Stimulated activated naive CD8-positive, alpha-beta T cell treated with anti-CD3 and anti-CD28 coated beads, Interleukin-15, Interleukin-2, amounts not matched to agents 100 U/mL and 50 U/mL, for 24 hours (primary cell): ENCODE measurements around the gene SNX1.
A peak's percentile ranks its signal among the peaks of the same experiment; 100 is the strongest.

Experiments
- ATAC-seq: fragments of 150-1000 bp; cut with Tn5 transposase; one replicate; pipeline ENCODE4 v1.10.0; 2021
- DNase-seq: peaks from one replicate; pipeline ENCODE4 v3.0.0; 2021

The SNX1 gene

GRCh38 chr15:64146885-64147681 lies 51.3 kb downstream of the SNX1 start:
- DNase-seq: no peak
- no peak for ATAC-seq

- ATAC-seq: no peak
These were observed 52.4 kb downstream of the SNX1 start for GRCh38 chr15:64148168-64148567.

GRCh38 chr15:64148581-64148980 lies 52.8 kb downstream of the SNX1 start:
- ATAC-seq: no peak

More at GRCh38 chr15:64148168-64148567, 52.4 kb downstream of the SNX1 start:
- no peak for DNase-seq

GRCh38 chr15:64149424-64149823 lies 53.6 kb downstream of the SNX1 start:
- DNase-seq (peak; percentile 40), ATAC-seq (no peak)

More at GRCh38 chr15:64148581-64148980, 52.8 kb downstream of the SNX1 start:
- no peak for DNase-seq

- no peak for DNase-seq
- no peak for ATAC-seq
These were observed 54.3 kb downstream of the SNX1 start for GRCh38 chr15:64149893-64150578.

- DNase-seq (no peak), ATAC-seq (no peak)
These were observed 56.1 kb downstream of the SNX1 start, which contains the start of gene SNX22 for GRCh38 chr15:64151727-64152506. SNX22 (plus strand) TSS chr15:64151731; CDS start chr15:64151776, 45 bp downstream.

GRCh38 chr15:64152507-64153387 lies 57.0 kb downstream of the SNX1 start:
- ATAC-seq (no peak), DNase-seq (peak; percentile 26)

- ATAC-seq (peak; percentile 89), DNase-seq (peak; percentile 96)
These were observed 57.9 kb downstream of the SNX1 start for GRCh38 chr15:64153480-64154367.

GRCh38 chr15:64155802-64156651 lies 60.2 kb downstream of the SNX1 start:
- DNase-seq: no peak
- no peak for ATAC-seq

- ATAC-seq: no peak
- DNase-seq: no peak
These were observed 61.0 kb downstream of the SNX1 start for GRCh38 chr15:64156652-64157331.

- no peak for ATAC-seq
- no peak for DNase-seq
These were observed 61.9 kb downstream of the SNX1 start for GRCh38 chr15:64157599-64158125.

- DNase-seq (no peak), ATAC-seq (no peak)
These were observed 62.8 kb downstream of the SNX1 start for GRCh38 chr15:64158363-64159134.

GRCh38 chr15:64161688-64162477 lies 66.1 kb downstream of the SNX1 start:
- ATAC-seq: no peak

GRCh38 chr15:64162478-64162868 lies 66.7 kb downstream of the SNX1 start:
- ATAC-seq (peak; percentile 25), DNase-seq (no peak)

More at GRCh38 chr15:64161688-64162477, 66.1 kb downstream of the SNX1 start:
- no peak for DNase-seq

- ATAC-seq: peak; percentile 95
- peak; percentile 98 for DNase-seq
These were observed 67.3 kb downstream of the SNX1 start, which contains the start of gene PPIB for GRCh38 chr15:64162869-64163658. PPIB (minus strand) TSS chr15:64163022; CDS start chr15:64162986, 36 bp downstream.
